NCI-H1048 (cell line): ENCODE data around the gene GALNT3.

ENCODE experiments used
- DNase-seq: peaks from one replicate; lab custom pipeline; 2025; lab: John Stamatoyannopoulos, UW

The GALNT3 gene

GRCh38 chr2:165796129-165796528, 2.1 kb upstream of the GALNT3 start:
- no peak for DNase-seq

- no peak for DNase-seq
These were observed 964 bp upstream of the GALNT3 start for GRCh38 chr2:165795011-165795410.

GRCh38 chr2:165794536-165794928, 485 bp upstream of the GALNT3 start:
- DNase-seq, result no peak

GRCh38 chr2:165793161-165793778, 777 bp downstream of the GALNT3 start:
- DNase-seq, result no peak

GRCh38 chr2:165792104-165792454, 2.0 kb downstream of the GALNT3 start:
- DNase-seq, result no peak

- DNase-seq, result no peak
These were observed 2.5 kb downstream of the GALNT3 start for GRCh38 chr2:165791421-165792103.

- no peak for DNase-seq
These were observed 3.6 kb downstream of the GALNT3 start for GRCh38 chr2:165790466-165790865.

- no peak for DNase-seq
These were observed 6.7 kb downstream of the GALNT3 start for GRCh38 chr2:165787334-165787733.

GRCh38 chr2:165779706-165780105, 14.3 kb downstream of the GALNT3 start:
- no peak for DNase-seq

GRCh38 chr2:165778653-165779451, 15.2 kb downstream of the GALNT3 start:
- no peak for DNase-seq

- DNase-seq, result no peak
These were observed 15.9 kb downstream of the GALNT3 start for GRCh38 chr2:165778187-165778556.

- DNase-seq, result no peak
These were observed 16.4 kb downstream of the GALNT3 start for GRCh38 chr2:165777522-165778186.

- DNase-seq, result no peak
These were observed 17.3 kb downstream of the GALNT3 start for GRCh38 chr2:165776796-165777195.

GRCh38 chr2:165776013-165776412, 18.0 kb downstream of the GALNT3 start:
- DNase-seq, result no peak

GRCh38 chr2:165773684-165774083, 20.4 kb downstream of the GALNT3 start:
- DNase-seq, result no peak

- DNase-seq, result no peak
These were observed 21.9 kb downstream of the GALNT3 start for GRCh38 chr2:165772183-165772582.

- no peak for DNase-seq
These were observed 27.6 kb downstream of the GALNT3 start for GRCh38 chr2:165766326-165766927.

- DNase-seq, result no peak
These were observed 31.3 kb downstream of the GALNT3 start for GRCh38 chr2:165762723-165763122.

GRCh38 chr2:165757906-165758675, 36.0 kb downstream of the GALNT3 start:
- no peak for DNase-seq

GRCh38 chr2:165746501-165746900, 47.5 kb downstream of the GALNT3 start:
- DNase-seq, result no peak

- DNase-seq, result no peak
These were observed 48.1 kb downstream of the GALNT3 start for GRCh38 chr2:165745916-165746315.

- DNase-seq, result no peak
These were observed 50.6 kb downstream of the GALNT3 start for GRCh38 chr2:165743442-165743841.
